Activated CD4-positive, alpha-beta T cell treated with anti-CD3 and anti-CD28 coated beads, Interleukin-2, amount 10 ng/mL, durations not matched to agents 24 days and 14 days (primary cell): ENCODE data around the gene SETDB2. TPM values are rescaled to one million over a fixed set of nuclear protein-coding genes. Genes with fewer than 3 reads are reported as not detected.

Source experiments
- DNase-seq: peaks from one replicate; pipeline ENCODE4 v3.0.0; 2022
- H3K27ac Mint-ChIP-seq: one replicate; pipeline ENCODE4 v1.8.0; 2022; ENCODE audit warnings: mild to moderate bottlenecking, mixed read lengths
- H3K27me3 Mint-ChIP-seq: one replicate; pipeline ENCODE4 v1.8.0; 2022; ENCODE audit warnings: mixed read lengths
- H3K36me3 Mint-ChIP-seq: one replicate; pipeline ENCODE4 v1.8.0; 2022; ENCODE audit warnings: low read depth, mild to moderate bottlenecking, mixed read lengths
- H3K4me1 Mint-ChIP-seq: one replicate; pipeline ENCODE4 v1.8.0; 2021; ENCODE audit warnings: mixed read lengths
- H3K4me3 Mint-ChIP-seq: one replicate; pipeline ENCODE4 v1.8.0; 2022; ENCODE audit warnings: mild to moderate bottlenecking, moderate library complexity, mixed read lengths
- H3K9me3 Mint-ChIP-seq: one replicate; pipeline ENCODE4 v1.8.0; 2021; ENCODE audit warnings: mixed read lengths
- intact Hi-C: fragments of 100-400 bp; cut with micrococcal nuclease; formaldehyde crosslinking; loops from one replicate; pipeline ENCODE4 v1.15.1; 2023
- total RNA-seq: library from RNA; stranded (reverse); gene quantifications from 2 replicates; pipeline ENCODE4 v1.2.3, GENCODE V29; 2022

SETDB2 gene
- total RNA-seq, 1 donor from 2014 or later = 13.4 TPM

DNA sequence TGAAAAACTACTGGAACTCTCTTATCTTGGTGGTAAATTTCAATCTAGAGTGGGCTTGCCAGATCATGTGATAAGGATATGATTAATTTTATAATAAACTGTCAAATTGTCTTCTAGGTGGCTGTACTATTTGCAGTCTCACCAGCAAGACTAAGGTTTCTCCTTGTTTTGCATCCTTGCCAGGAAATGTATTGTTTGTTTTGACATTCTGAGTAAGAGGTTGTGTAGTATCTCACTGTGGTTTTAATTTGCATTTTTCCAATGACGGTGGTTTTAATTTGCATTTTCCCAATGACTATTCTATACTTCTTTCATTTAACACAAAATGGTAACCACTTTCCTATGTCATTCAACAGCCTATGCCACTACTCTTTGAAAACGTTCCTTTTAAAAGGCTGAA, 2.2 kb upstream of the SETDB2 start:
- intact Hi-C loops = loop anchor here (2.0 to 10.0 kb wide), 6 partner anchors 141 to 557 kb away; partner anchors contain the start of genes CDADC1, FNDC3A and SPRYD7
- H3K27me3 Mint-ChIP-seq = peaks cover 5% of the 10 kb centered on the region
- H3K4me1 Mint-ChIP-seq = peaks cover 33% of the 10 kb centered on the region
- H3K4me3 Mint-ChIP-seq = peak overlapping the region; percentile 57
- no peak for DNase-seq
- peak overlapping the region; percentile 98 for H3K27ac Mint-ChIP-seq
- peaks cover 11% of the 10 kb centered on the region for H3K36me3 Mint-ChIP-seq
- no peaks in the 10 kb centered on the region for H3K9me3 Mint-ChIP-seq

DNA sequence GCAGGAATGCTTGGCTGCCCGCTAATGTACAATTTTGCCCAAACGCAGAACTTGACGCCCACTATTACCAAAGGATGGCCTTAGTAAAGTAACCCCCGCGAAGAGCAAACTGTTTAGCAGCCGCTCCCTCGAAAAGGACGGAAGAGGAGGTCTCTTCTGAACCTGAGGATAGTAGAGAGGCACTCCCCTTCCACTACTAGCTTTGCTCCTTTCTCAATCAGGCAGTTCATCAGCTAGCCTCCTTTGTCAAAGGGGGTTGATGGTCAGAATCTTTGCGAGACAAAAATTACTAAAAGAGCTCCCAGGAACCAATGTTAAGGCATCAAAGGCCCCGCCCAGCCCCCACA, 744 bp upstream of the SETDB2 start:
- Mint-ChIP-seq H3K27me3 (peaks cover 2% of the 10 kb centered on the region), H3K4me3 (peak overlapping the region; percentile 95), H3K4me1 (peaks cover 41% of the 10 kb centered on the region), H3K27ac (peak overlapping the region; percentile 98), H3K36me3 (peaks cover 15% of the 10 kb centered on the region), H3K9me3 (no peaks in the 10 kb centered on the region)
- DNase-seq = no peak
- intact Hi-C loops = loop anchor here (2.0 to 10.0 kb wide), 6 partner anchors 143 to 559 kb away; partner anchors contain the start of genes CDADC1, FNDC3A and SPRYD7

DNA sequence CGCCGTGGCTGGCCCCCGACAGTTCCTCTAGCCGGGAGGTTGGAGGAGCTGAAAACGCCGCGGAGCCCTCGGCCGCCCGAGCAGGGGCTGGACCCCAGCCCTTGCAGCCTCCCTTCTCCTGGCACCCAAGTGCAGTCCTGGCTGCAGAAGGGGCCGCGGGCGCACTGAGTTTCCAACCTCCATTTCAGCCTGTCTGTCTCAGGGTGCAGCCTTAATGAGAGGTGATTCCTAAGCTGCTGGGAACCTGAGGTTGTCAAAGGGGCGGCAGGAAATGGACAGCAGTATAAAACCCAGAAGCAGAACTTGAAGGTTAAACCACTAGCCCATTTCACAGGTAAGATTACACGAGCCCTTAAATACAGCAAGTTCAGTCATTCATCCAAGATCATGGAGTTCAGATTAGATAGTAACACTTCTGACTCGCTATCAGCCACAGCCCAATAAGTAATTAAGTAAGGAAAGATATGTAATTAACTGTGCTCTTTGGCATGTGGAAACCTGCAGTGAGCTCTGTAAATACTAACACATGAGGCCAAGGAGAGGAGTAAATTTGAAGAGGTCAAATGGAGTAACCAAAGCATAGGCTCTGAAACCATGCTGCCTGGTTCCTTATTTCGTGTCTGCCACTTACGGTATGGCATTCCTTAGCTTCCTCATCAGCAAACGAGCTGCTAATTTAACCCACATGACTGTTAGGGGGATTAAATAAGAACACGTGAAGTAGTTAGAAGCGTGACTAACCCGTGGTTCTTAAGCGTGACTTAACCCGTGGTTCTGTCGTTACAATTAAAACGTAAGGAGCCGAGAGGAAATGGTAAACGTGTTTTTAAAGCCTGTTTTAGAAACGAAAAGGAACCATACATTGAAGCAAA, 686 bp downstream of the SETDB2 start:
- peak overlapping the region; percentile 95 for H3K4me3 Mint-ChIP-seq
- peak; percentile 76 for DNase-seq
- H3K4me1 Mint-ChIP-seq = peaks cover 52% of the 10 kb centered on the region
- H3K27ac Mint-ChIP-seq = peak overlapping the region; percentile 98
- no peaks in the 10 kb centered on the region for H3K9me3 Mint-ChIP-seq
- intact Hi-C loops = loop anchor here (1.0 to 10.0 kb wide), 8 partner anchors 10 to 560 kb away; partner anchors contain the start of genes CDADC1, FNDC3A, PHF11 and RCBTB1
- H3K36me3 Mint-ChIP-seq = peaks cover 27% of the 10 kb centered on the region
- H3K27me3 Mint-ChIP-seq = peaks cover 2% of the 10 kb centered on the region

DNA sequence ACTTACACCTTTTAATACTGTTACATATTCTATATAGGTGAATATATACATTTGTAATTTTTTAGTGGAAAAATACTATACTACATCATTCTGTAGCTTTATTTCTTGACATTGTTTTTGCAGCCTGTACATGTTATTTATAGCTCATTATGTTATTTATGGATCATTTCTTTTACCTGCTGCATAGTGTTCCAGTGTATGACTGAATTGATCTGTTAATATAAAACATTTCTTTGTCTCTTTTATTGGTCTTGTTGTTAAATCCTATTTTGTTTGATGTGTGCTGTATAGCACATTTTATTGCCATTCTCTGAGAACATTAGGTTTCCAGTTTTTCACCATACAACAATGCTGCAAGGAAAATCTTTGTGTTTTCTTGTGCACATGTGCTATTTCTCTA, 2.4 kb downstream of the SETDB2 start:
- intact Hi-C loops = loop anchor here (10.0 kb wide), 1 partner anchor 562 kb away; no protein-coding TSS in a partner anchor
- H3K9me3 Mint-ChIP-seq = no peaks in the 10 kb centered on the region
- H3K36me3 Mint-ChIP-seq = peaks cover 33% of the 10 kb centered on the region
- H3K4me3 Mint-ChIP-seq = peak overlapping the region; percentile 71
- peaks cover 54% of the 10 kb centered on the region for H3K4me1 Mint-ChIP-seq
- DNase-seq = no peak
- peak overlapping the region; percentile 58 for H3K27ac Mint-ChIP-seq
- H3K27me3 Mint-ChIP-seq = no peaks in the 10 kb centered on the region

DNA sequence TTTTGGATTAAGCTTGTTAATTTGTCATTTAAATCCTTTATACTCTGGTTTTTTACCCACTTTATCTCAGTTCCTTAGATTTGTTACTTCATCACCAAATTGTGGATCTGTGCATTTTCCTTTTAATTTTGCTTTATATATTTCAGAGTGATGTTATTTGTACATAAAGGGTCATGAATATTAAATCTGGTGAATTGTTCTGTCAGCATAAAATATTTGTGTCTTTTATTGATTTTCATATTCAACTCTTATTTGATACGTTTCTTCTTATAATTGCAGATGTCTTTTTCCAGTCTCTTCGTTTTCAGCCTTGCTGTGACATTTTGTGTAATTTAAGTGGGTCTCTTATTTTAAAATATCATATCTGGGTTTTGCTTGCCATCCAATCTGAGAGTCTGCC, 4.7 kb downstream of the SETDB2 start:
- Mint-ChIP-seq H3K27ac (no peak overlapping the region), H3K9me3 (no peaks in the 10 kb centered on the region), H3K4me1 (peaks cover 41% of the 10 kb centered on the region), H3K27me3 (no peaks in the 10 kb centered on the region), H3K36me3 (peaks cover 42% of the 10 kb centered on the region), H3K4me3 (no peak overlapping the region)
- intact Hi-C loops = loop anchor here (10.0 kb wide), 1 partner anchor 564 kb away; no protein-coding TSS in a partner anchor
- no peak for DNase-seq

DNA sequence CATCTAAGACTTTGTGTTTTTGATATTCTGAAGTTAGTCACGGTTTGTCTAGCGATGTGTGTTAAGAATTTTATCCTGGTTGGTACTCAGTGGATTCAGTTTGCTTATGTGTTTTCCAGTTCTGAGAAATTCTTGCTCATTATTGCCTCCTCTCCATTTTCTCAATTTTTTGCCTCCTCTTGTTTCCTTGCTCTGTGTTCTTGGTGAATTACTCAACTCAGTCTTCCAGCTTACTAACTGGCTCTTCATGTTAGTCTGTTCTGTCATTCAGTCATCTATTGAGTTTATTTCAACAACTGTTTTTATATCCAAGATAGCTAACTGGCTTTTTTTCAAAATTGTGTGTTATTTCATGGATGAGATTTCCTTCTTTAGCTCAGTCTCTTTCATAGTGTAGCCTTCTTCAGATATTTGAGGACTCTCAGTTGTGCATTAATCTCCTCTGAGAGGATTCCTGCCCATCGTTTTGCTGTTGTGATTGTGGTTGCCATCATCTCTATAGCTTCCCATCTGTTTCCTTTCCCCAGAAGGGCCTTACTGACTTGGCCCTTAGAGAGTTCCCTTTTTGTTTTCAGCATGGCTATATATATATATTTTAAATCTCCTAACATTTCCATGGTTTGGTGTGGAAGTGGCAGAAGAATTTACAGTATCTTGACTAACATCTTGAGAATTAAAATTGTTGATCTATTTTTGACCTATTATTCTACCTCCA, 6.2 kb downstream of the SETDB2 start:
- intact Hi-C loops = no loop called here
- H3K27me3 Mint-ChIP-seq = no peaks in the 10 kb centered on the region
- peaks cover 43% of the 10 kb centered on the region for H3K36me3 Mint-ChIP-seq
- H3K4me1 Mint-ChIP-seq = peaks cover 47% of the 10 kb centered on the region
- peak overlapping the region; percentile 34 for H3K4me3 Mint-ChIP-seq
- no peaks in the 10 kb centered on the region for H3K9me3 Mint-ChIP-seq
- H3K27ac Mint-ChIP-seq = peak overlapping the region; percentile 72
- DNase-seq = no peak

DNA sequence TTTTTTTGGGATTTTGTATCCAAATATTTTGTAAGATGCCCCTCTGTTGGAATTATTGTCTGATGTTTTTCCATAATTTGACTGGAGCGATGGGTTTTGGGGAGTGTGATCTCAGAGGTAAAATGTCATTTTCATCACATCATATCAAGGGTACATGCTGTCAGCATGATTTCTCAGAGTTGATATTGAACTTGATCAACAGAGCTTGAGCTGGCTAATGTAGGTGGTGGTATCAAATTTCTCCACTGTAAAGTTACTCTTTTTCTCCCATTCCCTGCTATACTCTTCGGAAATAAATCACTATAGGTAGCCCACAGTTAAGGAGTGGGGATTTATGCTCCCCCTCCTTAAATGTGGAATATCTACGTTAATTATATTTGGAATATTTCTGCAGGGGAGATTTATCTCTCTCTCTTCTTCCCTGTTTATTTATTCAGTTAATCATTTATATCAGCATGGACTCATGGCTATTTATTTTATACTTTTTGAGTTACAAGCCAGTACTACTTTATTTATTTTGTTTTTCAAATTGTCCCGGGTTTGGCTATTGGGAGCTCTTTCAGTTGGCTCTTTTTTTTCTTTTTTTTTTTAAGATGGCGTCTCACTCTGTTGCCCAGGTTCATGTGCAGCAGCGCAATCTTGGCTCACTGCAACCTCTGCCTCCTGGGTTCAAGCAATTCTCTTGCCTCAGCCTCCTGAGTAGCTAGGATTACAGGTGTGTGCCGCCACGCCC, 8.8 kb downstream of the SETDB2 start:
- intact Hi-C loops = no loop called here
- Mint-ChIP-seq H3K36me3 (peaks cover 43% of the 10 kb centered on the region), H3K27ac (no peak overlapping the region), H3K4me3 (no peak overlapping the region), H3K9me3 (no peaks in the 10 kb centered on the region), H3K27me3 (no peaks in the 10 kb centered on the region), H3K4me1 (peaks cover 33% of the 10 kb centered on the region)
- no peak for DNase-seq

DNA sequence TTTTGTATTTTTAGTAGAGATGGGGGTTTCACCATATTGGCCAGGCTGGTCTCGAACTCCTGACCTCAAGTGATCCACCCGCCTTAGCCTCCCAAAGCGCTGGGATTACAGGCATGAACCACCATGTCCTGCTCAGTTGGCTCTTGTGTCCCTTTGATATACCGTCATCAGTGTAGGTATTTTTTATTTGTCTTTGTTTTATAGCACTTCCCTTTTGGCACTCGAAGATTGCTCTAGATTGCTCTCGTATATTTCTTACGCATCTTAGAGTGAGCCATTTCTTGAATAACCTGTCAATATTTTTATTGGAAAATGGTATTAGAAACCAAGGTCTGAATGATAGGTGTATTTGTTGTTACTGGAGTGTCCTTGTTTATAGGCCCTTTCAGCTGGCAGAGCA, 9.4 kb downstream of the SETDB2 start:
- H3K4me3 Mint-ChIP-seq = no peak overlapping the region
- H3K27ac Mint-ChIP-seq = no peak overlapping the region
- H3K27me3 Mint-ChIP-seq = no peaks in the 10 kb centered on the region
- H3K36me3 Mint-ChIP-seq = peaks cover 45% of the 10 kb centered on the region
- peaks cover 31% of the 10 kb centered on the region for H3K4me1 Mint-ChIP-seq
- intact Hi-C loops = no loop called here
- H3K9me3 Mint-ChIP-seq = no peaks in the 10 kb centered on the region
- DNase-seq = no peak

DNA sequence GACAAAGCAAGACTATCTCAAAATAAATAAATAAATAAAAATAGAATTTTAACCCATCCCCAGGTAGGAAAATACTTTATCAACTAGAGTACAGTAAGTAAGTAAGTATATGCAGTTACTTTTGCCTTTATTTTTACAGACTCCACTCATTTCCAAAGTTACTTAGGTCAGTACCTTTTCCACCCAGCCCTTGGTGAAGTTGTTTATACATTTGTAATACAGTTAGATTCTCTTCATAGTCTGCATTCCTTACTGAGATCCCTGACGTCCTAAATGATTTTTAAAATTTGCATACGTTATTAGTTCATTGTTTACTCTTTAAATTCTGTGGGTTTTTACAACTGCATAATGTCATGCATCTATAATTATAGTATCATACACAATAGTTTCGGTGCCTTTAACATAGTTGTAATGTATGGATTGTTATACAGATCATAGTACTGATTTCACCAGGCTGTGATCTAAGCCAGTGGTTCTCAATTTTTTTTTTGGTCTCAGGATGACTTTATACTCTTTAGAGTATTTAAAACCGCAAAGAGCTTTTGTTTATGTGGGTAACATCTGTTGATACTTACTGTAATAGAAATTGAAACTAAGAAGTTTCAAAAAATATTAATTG, 10.4 kb downstream of the SETDB2 start:
- H3K9me3 Mint-ChIP-seq = no peaks in the 10 kb centered on the region
- intact Hi-C loops = loop anchor here (1.0 kb wide), 1 partner anchor 10 kb away; the partner anchor contains the start of genes CAB39L and SETDB2
- no peak for DNase-seq
- H3K4me3 Mint-ChIP-seq = peak overlapping the region; percentile 43
- peak overlapping the region; percentile 52 for H3K27ac Mint-ChIP-seq
- H3K36me3 Mint-ChIP-seq = peaks cover 36% of the 10 kb centered on the region
- peaks cover 24% of the 10 kb centered on the region for H3K4me1 Mint-ChIP-seq
- no peaks in the 10 kb centered on the region for H3K27me3 Mint-ChIP-seq

DNA sequence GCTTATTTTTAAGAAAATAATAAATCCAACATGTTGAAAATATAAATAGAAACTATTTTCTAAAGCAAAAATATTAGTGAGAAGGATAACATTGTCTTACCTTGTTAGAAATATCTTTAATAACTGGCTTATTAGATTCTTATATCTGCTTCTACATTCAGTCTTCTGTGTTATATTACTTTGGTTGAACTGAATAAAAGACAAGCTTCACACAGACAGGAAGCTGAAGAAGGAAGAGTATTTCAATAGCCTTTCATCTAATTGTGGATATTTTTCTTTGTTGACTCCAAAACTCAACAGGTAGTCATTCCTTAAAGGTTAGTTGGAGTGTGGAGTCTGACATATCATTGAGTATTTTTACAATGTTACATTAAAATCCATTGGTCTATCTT, 10.9 kb downstream of the SETDB2 start:
- Mint-ChIP-seq H3K27me3 (no peaks in the 10 kb centered on the region), H3K4me3 (no peak overlapping the region), H3K27ac (peak overlapping the region; percentile 15), H3K9me3 (no peaks in the 10 kb centered on the region), H3K36me3 (peaks cover 31% of the 10 kb centered on the region), H3K4me1 (peaks cover 19% of the 10 kb centered on the region)
- intact Hi-C loops = no loop called here
- DNase-seq = no peak

DNA sequence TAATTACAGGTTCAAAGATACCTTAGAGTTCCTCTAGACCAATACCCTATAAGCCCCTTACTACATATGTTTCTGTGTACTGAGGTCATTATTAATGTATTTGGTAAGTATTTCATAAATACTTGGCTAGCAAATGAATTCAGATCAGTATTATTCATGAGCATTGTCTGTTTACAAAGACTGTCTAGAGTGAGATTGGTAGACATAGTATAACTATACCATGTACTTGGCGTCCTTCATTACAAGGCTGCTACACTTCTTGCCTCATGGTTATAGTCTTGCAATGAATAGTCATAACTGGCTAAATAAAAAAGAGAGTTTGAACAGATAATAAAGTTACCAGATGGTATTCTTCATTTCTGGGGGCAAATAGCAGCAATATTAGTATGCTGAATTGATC, 12.1 kb downstream of the SETDB2 start:
- H3K27ac Mint-ChIP-seq = no peak overlapping the region
- intact Hi-C loops = no loop called here
- peaks cover 14% of the 10 kb centered on the region for H3K4me1 Mint-ChIP-seq
- H3K4me3 Mint-ChIP-seq = no peak overlapping the region
- peaks cover 35% of the 10 kb centered on the region for H3K36me3 Mint-ChIP-seq
- no peaks in the 10 kb centered on the region for H3K9me3 Mint-ChIP-seq
- DNase-seq = no peak
- H3K27me3 Mint-ChIP-seq = no peaks in the 10 kb centered on the region

DNA sequence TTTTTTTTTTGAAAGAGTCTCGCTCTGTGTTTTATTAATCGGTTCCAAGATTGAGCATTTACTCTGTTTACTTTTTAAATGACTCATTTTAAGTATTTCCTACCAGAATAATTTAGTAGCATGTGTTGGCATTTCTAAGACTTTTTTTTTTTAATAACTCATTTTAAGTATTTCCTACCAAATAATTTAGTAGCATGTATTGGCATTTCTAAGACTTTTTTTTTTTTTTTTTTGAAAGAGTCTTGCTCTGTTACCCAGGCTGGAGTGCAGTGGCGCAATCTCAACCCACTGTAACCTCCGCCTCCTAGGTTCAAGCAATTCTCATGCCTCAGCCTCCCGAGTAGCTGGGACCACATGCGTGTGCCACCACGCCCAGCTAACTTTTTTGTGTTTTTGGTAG, 13.1 kb downstream of the SETDB2 start:
- Mint-ChIP-seq H3K9me3 (peaks cover 2% of the 10 kb centered on the region), H3K4me3 (no peak overlapping the region), H3K27ac (no peak overlapping the region), H3K4me1 (peaks cover 14% of the 10 kb centered on the region), H3K36me3 (peaks cover 42% of the 10 kb centered on the region), H3K27me3 (no peaks in the 10 kb centered on the region)
- intact Hi-C loops = no loop called here
- no peak for DNase-seq

DNA sequence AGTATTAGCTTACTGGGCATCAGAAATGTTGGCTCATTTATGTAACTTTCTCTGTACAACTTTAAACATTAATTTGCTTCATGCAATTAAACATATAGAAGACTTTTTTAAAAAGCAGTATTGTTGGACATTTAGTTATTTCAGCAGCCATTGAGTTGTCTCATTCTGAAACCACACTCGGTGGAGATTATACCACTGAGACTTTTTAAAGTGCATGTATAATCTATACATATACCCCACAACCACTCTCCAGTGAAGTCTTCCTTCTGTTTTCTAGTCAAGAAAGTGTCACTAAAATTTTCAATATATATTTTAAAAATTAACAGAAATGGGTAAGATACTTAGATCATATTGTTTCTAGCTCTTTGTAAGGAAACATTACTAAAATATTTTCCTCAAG, 15.5 kb downstream of the SETDB2 start:
- H3K4me3 Mint-ChIP-seq = no peak overlapping the region
- no peak overlapping the region for H3K27ac Mint-ChIP-seq
- H3K4me1 Mint-ChIP-seq = peaks cover 4% of the 10 kb centered on the region
- intact Hi-C loops = no loop called here
- H3K36me3 Mint-ChIP-seq = peaks cover 53% of the 10 kb centered on the region
- no peak for DNase-seq
- H3K9me3 Mint-ChIP-seq = peaks cover 3% of the 10 kb centered on the region
- H3K27me3 Mint-ChIP-seq = no peaks in the 10 kb centered on the region
